ENCODE measurements around the gene OR8B8. TPM values are rescaled to one million over a fixed set of nuclear protein-coding genes. Genes with fewer than 3 reads are reported as not detected.

The OR8B8 gene
- total RNA-seq, 1 donor from 2014 or later: not detected

- ATAC-seq: no peak
- no peak overlapping the region for H3K27ac ChIP-seq
- no peaks in the 10 kb centered on the region for H3K4me1 ChIP-seq
- DNase-seq: no peak
- H3K27me3 ChIP-seq: no peaks in the 10 kb centered on the region
- H3K4me3 ChIP-seq: no peak overlapping the region
- no peaks in the 10 kb centered on the region for H3K36me3 ChIP-seq
- TF ChIP-seq CTCF (IDR thresholded peaks at IDR 0.05): no peak
- intact Hi-C loops (cut with DNase I): no loop called here
- H3K9me3 ChIP-seq: no peaks in the 10 kb centered on the region
Observed at GRCh38 chr11:124394408-124394807, 51.1 kb downstream of the OR8B8 start.

Other genes with a start within 250 kb of the OR8B8 start
- gene OR8G1, start 204.6 kb downstream of the OR8B8 start, total RNA-seq: not detected
- gene OR8G5, start 189.3 kb downstream of the OR8B8 start, total RNA-seq: 0.58 TPM
- gene OR8D1, start 131.7 kb downstream of the OR8B8 start, total RNA-seq: not detected
- gene OR8D2, start 125.5 kb downstream of the OR8B8 start, total RNA-seq: not detected
- gene OR8B2, start 61.2 kb downstream of the OR8B8 start, total RNA-seq: not detected
- not detected for gene OR8B3, start 46.7 kb downstream of the OR8B8 start, total RNA-seq
- not detected for gene OR8B4, start 20.8 kb downstream of the OR8B8 start, total RNA-seq
- gene OR8B12, start 98.0 kb upstream of the OR8B8 start, total RNA-seq: not detected
- gene OR8A1, start 124.3 kb upstream of the OR8B8 start, total RNA-seq: not detected
- gene PANX3, start 165.7 kb upstream of the OR8B8 start, total RNA-seq: not detected
- gene TBRG1, start 177.2 kb upstream of the OR8B8 start, total RNA-seq: 44.9 TPM
- 41.6 TPM for gene SIAE, start 228.0 kb upstream of the OR8B8 start, total RNA-seq
- gene SPA17, start 228.2 kb upstream of the OR8B8 start, total RNA-seq: 4.8 TPM

Data from upper lobe of right lung (tissue), 1 donor.